Activated CD4-positive, alpha-beta T cell treated with anti-CD3 and anti-CD28 coated beads, Interleukin-2, Interleukin-4, amounts not matched to agents 100 ng/mL and 50 ng/mL, durations not matched to agents 16 hours and 8 hours (primary cell): ENCODE results near the gene BRI3BP.
"Not testable (repeated sequence)": the region's sequence is repeated elsewhere in the genome, so short reads cannot be mapped to it uniquely, and the experiment has no call there.

Experiments used
- DNase-seq: peaks from one replicate; pipeline ENCODE4 v3.0.0-alpha.2; 2020; ENCODE audit warnings: low spot score

Gene BRI3BP

DNA sequence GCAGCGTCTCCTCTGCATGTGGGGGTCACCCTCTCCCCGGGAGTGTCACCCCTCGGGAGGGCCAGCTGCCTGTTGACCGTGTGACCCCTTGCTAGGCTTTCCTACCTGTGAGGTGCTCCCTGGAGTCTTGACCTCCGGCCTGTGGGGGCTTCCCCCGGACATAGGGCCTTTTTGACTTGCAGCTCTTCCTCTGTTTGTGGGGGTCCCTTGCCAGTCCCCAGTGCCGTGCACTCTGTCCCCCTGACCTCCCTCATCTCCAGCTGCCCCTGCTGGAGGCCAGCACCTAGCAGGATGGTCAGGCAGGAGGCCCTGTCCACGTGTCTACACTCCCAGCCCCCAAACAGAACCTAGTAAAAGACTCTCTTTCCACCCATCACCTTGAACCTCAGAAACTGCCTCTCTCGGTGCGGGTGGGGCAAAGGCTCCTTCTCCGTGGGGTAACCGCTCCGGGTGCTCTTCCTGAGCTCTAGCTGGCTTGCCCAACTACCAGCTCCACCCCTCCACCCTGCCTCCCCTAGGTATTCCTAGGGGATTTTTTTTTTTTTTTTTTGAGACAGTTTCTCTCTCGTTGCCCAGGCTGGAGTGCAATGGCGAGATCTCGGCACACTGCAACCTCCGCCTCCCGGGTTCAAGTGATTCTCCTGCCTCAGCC is 72.6 kb downstream of the BRI3BP start:
- DNase-seq = no peak

DNA sequence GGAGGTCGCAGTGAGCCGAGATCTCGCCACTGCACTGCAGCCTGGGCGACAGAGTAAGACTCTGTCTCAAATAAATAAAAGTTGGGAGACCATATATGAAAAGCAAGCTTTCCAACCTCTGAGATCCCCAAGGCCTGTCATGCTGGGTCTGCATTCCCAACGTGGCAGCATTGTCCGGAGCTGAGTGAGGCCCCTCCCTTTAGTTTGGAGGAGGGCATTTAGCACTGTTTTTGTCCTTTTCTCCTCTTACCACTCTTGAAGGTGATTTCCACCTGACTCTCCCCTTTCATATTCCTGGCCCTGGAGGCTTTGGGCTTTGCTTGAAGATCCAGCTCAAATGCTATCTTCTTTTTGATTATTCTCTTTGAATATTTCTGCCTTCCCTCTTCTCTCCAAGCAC is 74.9 kb downstream of the BRI3BP start:
- DNase-seq = no peak

DNA sequence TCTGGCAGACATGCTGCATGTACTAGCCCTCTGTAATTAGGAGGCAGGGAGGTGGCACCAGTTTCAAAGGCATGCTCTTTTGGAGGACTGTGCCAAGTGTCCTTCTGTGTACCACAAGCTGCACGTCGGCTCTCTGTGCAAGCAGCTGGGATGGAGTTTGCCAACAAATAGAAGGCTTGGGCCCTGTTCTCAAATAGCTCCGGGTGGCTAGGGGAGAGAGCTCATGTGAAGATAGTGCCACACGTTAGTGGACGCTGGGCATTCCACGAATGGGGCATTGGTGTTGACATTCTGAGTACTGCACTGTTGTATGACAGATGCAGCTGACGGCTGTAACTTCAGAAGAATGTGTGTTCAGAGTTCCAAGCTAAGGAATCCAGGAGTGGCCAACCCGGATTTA is 76.2 kb downstream of the BRI3BP start:
- DNase-seq = no peak

DNA sequence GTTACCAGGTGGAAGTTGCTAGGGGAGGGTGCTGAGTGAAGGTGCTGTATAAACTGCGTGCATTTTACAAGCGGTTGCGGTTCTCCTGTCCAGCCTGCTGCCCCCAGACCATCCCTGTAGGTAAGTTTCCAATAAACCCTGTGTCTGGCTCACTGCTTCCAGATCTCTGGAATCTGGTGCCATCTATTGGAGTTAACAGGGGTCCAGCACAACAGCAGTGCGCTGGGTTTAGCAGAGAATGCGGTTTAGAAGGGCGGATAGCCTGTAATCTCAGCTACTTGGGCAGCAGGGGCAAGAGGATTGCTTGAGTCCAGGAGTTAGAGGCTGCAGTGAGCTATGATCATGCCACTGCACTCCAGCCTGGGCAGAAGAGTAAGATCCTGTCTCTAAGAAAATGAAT is 76.7 kb downstream of the BRI3BP start:
- DNase-seq = no peak

DNA sequence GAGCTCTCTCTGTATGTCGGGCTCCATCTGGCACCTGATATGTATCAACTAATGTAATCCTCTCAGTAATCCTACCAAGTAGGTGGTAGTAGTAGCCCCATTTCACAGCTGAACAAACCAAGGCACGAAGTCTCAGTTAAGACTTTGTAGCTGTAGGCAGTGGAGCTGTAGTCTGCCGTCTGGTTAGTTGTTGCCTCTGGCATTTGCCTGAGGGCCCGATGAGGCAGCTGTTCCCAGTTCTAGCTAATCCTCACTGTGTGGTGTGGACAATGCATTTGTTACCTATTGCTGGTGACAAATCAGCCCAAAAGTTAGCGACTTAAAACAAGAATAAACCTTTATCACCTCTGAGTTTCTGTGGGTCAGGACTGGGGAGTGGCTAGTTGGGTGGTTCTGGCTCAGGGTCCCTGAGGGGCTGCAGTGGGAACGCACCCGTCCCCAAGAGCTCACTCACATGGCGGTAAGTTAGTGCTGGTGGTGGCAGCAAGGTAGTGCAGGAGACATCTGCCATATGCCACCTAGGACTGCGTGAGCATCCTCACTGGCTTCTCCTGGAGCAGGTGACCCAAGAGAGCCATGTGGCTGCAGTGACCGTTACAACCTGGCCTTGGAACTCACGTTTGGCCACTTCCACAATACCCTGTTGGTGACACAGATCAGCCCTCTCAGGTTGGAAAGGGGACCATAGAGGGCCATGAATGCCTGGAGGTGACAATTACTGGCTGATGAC is 77.4 kb downstream of the BRI3BP start:
- no peak for DNase-seq

DNA sequence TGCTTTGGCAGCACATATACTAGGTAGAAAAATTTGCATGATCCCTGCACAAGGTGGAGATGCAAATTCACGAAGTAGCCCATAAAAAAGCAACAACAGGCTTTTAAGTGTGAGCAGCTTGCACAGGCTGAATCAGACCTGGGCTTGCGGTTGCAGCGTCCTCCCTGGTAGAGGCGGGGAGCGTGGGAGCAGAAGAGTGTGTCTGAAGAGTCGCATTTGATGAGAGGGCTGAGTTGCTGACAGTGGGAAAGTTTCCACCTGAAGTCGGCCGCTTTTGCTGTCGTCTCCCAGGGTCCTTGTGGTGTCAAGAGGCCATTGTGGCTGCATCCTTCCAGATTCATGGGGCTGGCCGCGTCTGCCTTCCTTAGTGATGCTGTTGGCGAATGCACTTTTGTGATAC is 78.0 kb downstream of the BRI3BP start:
- no peak for DNase-seq

DNA sequence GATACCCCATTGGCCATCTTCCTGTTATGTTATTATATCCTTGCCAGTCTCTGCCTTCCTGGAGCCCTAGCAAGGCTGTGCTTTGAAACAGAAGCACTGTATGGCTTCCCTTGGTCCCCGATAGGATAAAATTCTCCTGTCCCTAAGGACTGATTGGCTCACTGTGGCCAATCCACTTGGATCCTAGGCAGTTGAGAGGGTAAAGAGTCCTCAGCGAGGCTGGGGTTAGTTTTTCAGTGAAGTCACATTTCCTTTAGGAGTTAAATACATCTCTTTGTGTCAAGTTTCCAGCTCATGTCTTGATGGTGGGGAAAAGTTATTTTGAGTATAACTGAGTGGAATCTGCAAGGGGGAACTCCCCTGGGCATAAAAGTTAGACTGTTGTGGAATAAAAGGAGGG is 79.1 kb downstream of the BRI3BP start:
- DNase-seq = no peak

DNA sequence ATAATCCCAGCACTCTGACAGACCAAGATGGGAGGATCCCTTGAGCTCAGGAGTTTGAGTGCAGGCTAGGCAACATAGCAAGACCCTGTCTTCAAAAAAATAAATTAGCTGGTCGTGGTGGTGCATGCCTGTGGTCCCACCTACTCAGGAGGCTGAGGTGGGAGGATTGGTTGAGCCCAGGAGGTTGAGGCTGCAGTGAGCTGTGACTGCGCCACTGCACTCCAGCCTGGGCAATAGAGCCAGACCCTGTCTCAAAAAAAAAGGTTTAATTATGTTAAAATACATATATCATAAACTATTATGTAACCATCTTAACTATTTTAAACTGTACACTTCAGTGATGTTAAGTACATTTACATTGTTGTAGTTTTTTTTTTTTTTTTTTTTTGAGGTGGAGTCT is 80.8 kb downstream of the BRI3BP start:
- not testable (repeated sequence) for DNase-seq

DNA sequence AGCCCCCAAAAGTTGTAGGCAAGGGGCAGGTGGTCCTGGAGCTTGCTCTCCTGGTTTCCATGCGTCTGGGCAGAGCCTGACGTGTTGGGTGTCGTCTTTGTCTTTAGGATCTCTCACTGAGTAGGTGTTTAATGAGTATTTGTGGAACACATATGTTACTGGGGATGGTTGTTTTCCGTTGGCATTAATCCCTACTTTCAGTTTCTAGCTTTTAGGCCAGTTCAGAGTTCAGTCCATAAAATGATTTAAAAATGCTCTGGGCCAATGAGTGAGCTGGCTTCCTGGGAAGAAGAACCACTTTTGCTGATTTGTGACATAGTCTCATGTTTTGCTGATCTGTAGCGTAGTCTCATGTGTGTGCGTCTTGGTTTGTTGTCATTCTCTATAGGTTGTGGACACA is 82.7 kb downstream of the BRI3BP start:
- DNase-seq = no peak

DNA sequence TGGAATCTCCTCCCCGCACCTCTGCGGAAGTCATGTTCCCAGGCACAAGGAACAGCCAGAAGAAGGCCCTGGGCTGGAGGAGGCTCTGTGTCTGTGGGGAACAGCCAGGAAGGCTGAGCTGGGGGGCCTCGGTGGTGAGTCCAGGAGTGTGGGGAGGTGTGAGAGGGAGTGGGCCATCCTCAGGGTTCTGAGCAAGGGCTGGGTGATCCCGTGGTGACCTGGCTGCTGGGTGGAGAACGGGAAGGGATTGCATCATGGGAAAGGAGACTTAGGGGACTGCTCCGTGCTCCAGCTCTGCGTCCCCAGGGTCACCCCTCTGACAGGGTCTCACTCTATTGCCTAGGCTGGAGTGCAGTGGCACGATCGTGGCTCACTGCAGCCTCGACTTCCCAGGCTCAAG is 85.6 kb downstream of the BRI3BP start:
- DNase-seq = no peak

DNA sequence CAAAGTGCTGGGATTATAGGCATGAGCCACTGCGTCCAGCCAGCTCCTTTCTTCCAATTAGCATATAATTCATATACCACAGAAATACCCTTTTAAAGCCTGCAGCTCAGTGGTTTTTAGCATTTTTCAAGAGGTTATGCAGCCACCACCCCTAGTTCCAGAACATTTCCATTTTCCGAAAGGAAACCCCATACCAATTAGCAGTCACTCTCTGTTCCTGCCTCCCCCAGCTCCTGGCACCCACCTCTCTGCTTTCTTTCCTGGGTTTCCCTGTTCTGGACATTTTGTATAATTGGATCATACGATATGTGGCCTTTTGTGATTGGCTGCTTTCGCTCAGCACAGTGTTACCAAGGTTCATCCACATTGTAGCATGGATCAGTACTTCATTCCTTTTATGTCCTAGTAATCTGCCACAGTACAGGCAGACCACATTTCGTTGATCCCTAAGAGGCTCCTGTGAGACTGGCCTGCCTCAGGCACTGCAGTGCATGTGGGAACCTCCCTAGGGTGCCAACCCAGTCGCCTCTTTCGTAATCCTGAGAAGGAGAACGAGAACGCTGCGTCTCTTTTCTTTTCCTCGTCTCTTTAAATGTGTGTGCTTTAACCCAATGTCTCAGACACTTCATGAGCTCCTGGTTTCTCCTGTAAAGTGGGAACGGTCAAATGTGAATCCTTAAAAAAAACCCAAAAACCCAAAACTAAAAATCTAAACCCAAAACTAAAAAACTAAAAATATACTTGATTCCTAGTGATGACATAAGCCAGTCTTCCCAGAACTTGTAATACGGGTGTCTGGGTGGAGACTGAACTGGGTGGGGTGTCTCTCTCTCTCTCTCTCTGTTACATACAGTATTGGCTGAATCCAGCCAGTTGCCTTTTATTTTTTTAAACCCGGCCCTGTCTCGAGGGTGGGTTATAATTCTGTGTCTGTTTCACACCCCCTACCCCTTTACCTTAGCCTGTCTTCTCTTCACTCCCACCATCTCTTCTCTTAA is 86.5 kb downstream of the BRI3BP start:
- DNase-seq = no peak
